ENCODE data around the gene PEX11G. TPM values are rescaled to one million over a fixed set of nuclear protein-coding genes. Genes with fewer than 3 reads are reported as not detected.

PEX11G gene
- total and polyA plus RNA-seq, 9 of the 15 experiments (the other 6 are each of a cell fraction or from before 2014, with no cell fraction given): 0.07 to 3.2 (median 0.70) TPM; not detected in 1

DNA sequence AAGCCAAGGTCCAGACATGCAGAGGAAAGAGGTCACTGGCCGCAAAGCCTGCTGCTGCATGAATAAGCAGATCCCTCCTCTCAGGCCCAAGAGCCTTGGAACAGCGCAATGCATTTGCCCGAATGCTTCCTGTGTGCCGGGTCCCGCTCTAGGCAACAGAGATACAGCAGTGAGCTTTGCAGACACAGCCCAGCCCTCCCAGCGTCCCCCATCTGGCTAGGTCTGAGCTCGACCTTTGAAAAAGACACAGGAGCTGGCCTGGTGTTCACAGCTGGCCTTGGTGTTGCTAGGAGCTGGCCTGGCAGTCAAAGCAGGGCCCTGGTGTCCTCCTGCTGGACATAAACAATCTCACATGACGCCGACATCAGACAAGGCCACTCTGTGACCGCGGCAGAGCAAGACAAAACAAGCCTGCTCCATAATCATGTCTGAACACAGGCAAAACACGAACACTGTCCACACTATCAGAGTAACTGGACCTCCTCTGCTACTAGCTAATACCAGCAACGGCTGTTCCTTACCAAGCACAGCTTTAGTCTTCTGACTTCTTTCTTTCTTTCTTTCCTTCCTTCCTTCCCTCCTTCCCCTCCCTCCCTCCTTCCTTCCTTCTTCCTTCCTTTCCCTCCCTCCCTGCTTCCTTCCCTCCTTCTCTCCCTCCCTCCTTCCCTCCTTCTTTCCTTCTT, 5.7 kb upstream of the PEX11G start (continued):
- peak; percentile 62; the same call in 1 of the 2 replicates for TF ChIP-seq ARID1B (IDR thresholded peaks at IDR 0.05)
- TF ChIP-seq, protein P1, sequence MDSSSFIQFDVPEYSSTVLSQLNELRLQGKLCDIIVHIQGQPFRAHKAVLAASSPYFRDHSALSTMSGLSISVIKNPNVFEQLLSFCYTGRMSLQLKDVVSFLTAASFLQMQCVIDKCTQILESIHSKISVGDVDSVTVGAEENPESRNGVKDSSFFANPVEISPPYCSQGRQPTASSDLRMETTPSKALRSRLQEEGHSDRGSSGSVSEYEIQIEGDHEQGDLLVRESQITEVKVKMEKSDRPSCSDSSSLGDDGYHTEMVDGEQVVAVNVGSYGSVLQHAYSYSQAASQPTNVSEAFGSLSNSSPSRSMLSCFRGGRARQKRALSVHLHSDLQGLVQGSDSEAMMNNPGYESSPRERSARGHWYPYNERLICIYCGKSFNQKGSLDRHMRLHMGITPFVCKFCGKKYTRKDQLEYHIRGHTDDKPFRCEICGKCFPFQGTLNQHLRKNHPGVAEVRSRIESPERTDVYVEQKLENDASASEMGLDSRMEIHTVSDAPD (CRISPR knock-in tag; IDR thresholded peaks at IDR 0.05): no peak
- TF ChIP-seq, protein P2, sequence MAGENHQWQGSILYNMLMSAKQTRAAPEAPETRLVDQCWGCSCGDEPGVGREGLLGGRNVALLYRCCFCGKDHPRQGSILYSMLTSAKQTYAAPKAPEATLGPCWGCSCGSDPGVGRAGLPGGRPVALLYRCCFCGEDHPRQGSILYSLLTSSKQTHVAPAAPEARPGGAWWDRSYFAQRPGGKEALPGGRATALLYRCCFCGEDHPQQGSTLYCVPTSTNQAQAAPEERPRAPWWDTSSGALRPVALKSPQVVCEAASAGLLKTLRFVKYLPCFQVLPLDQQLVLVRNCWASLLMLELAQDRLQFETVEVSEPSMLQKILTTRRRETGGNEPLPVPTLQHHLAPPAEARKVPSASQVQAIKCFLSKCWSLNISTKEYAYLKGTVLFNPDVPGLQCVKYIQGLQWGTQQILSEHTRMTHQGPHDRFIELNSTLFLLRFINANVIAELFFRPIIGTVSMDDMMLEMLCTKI (IDR thresholded peaks at IDR 0.05; ENCODE audit: partially characterized antibody): no peak
- no peak for TF ChIP-seq TCF7L2 (IDR thresholded peaks at IDR 0.05; ENCODE audit: low read depth, low read length)
- TF ChIP-seq ZNF699 (CRISPR knock-in tag; IDR thresholded peaks at IDR 0.05; ENCODE audit: insufficient replicate concordance): no peak
- no peak for TF ChIP-seq HMG20B (CRISPR knock-in tag; IDR thresholded peaks at IDR 0.05)
- peak; percentile 40 for TF ChIP-seq ASH1L (IDR thresholded peaks at IDR 0.05; ENCODE audit: borderline replicate concordance, low read depth, partially characterized antibody)
- no peak for TF ChIP-seq ADNP (tag; IDR thresholded peaks at IDR 0.05)
- TF ChIP-seq SMARCE1 (IDR thresholded peaks at IDR 0.05): peak; percentile 52
- TF ChIP-seq ZNF696 (CRISPR knock-in tag; conservative IDR thresholded peaks at IDR 0.05): no peak
- no peak for TF ChIP-seq ELF1 (tag; IDR thresholded peaks at IDR 0.05)
- TF ChIP-seq CBX8 (IDR thresholded peaks at IDR 0.05; ENCODE audit: borderline replicate concordance, extremely low read depth, low read depth, low read length, poor library complexity, severe bottlenecking): no peak
- TF ChIP-seq, protein P3, sequence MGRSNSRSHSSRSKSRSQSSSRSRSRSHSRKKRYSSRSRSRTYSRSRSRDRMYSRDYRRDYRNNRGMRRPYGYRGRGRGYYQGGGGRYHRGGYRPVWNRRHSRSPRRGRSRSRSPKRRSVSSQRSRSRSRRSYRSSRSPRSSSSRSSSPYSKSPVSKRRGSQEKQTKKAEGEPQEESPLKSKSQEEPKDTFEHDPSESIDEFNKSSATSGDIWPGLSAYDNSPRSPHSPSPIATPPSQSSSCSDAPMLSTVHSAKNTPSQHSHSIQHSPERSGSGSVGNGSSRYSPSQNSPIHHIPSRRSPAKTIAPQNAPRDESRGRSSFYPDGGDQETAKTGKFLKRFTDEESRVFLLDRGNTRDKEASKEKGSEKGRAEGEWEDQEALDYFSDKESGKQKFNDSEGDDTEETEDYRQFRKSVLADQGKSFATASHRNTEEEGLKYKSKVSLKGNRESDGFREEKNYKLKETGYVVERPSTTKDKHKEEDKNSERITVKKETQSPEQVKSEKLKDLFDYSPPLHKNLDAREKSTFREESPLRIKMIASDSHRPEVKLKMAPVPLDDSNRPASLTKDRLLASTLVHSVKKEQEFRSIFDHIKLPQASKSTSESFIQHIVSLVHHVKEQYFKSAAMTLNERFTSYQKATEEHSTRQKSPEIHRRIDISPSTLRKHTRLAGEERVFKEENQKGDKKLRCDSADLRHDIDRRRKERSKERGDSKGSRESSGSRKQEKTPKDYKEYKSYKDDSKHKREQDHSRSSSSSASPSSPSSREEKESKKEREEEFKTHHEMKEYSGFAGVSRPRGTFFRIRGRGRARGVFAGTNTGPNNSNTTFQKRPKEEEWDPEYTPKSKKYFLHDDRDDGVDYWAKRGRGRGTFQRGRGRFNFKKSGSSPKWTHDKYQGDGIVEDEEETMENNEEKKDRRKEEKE (IDR thresholded peaks at IDR 0.05; ENCODE audit: borderline replicate concordance in 1 of 2, control insufficient read depth in 1 of 2, low read depth in 2 of 2, low read length in 1 of 2): no peak
- TF ChIP-seq PTBP1 (IDR thresholded peaks at IDR 0.05; ENCODE audit: low read depth, low read length): no peak
- TF ChIP-seq CBX5 (IDR thresholded peaks at IDR 0.05; ENCODE audit: borderline replicate concordance, low read depth): no peak
- TF ChIP-seq HNRNPUL1 (IDR thresholded peaks at IDR 0.05; ENCODE audit: low read length): no peak
- TF ChIP-seq BACH1 (tag; IDR thresholded peaks at IDR 0.05): no peak; the same call in 1 of the 2 replicates
- peak in 1 of 2 experiments; percentile 23; a peak in 2 of 4 replicates for TF ChIP-seq RAD21 (CRISPR knock-in tag; conservative IDR thresholded peaks at IDR 0.05 in 1 of 2, IDR thresholded peaks at IDR 0.05 in 1 of 2)
- no peak for TF ChIP-seq IFI16 (CRISPR knock-in tag; IDR thresholded peaks at IDR 0.05)

All from K562 (cell line).